HG03571 (cell line): ENCODE measurements around the gene VAV3.

ENCODE experiments used
- ATAC-seq: cut with Tn5 transposase; IDR thresholded peaks from one replicate; pipeline ENCODE4 v1.9.1; 2021; ENCODE audit not compliant: unreplicated experiment

The VAV3 gene

DNA sequence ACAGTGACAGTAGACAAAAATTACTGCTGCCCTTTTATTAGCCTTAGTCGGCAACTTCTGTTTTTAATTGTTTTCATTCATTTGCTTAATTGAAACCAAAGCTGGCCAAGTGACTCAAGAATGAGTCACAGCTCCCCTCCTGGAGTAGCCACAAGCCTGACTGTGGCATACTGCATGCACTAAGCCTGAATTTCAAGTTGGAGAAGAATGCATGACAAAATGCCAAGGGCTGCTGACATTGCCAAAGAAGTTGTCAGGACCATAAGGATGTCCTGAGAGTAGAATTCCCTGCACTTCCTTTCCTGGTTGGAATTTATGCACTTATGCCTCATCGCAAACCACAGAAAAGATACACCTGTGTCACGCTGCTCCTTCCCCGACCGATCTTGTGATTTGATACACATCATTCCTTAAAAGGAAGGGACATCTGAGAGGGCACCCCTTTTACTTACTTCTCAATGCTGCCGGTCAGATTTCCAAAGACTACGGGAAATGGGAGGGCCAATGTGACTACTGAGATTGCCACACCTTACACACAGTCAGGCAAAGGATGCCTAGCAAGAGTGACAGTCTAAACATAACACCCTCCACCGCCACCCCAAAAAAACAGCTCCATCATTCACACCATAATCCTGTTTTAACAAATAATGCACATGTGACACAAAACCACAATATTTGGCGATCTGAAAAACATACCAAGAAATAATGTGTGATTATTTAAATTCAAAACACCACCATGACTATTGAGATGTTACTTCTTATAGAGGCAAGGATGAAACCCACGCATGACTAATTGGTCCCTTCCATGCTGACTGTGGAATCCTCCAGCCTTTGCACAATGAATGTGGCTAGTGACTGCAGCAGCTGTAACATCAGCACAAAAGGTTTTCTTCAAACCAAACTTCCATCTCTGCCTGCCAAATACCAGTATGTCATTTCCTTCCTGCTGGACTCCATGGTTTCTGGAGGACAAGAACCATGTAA is 28.2 kb downstream of the VAV3 start:
- peak; percentile 28 for ATAC-seq

DNA sequence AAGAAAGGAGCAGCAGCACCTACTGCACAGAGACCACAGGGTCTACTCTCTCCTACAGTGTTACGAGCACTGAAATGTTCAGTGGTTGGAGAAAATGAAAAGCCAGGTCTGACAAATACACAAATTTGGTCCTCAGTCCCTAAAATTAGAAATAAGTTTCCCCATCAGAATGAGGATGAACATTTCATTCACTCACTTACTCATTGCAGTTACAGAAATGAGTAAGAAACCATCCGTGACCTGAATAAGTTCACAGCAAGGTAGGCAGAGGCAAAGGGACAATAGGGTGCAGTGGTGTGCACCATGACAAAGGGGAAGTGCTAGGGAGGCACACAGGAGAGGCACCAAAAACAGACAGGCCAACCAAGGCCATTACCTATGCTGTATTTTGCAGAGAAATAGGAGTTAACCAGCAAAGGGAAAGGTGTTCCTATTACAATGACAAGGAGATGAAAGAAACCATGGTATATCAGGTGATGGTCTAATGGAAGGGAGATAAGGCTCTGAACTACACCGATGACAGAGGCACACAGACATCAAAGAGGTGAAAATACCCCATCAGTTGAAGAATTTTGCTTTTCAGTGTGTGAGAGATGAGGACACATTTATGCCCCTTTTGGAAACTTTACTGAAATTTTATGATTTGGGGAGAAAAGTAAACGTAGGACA is 29.4 kb downstream of the VAV3 start:
- ATAC-seq: peak; percentile 86

DNA sequence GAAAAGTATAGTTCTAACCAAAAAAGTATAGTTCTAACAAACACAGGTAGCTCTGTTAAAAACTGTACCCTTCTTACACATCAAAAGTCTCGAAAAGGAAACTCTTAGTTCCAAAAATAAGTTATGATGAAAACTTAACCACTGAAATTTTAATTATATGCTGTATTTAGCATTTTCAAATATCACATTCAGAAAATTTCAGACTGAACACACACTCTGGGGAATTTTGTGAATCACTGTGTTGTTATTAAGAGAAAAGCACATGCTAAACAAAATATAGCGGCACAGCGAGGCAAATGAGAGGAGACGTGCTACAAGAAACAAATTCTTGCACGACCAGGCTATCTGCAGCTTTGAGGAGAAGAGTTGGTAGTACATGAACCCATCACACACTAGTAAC is 30.4 kb downstream of the VAV3 start:
- peak; percentile 29 for ATAC-seq

DNA sequence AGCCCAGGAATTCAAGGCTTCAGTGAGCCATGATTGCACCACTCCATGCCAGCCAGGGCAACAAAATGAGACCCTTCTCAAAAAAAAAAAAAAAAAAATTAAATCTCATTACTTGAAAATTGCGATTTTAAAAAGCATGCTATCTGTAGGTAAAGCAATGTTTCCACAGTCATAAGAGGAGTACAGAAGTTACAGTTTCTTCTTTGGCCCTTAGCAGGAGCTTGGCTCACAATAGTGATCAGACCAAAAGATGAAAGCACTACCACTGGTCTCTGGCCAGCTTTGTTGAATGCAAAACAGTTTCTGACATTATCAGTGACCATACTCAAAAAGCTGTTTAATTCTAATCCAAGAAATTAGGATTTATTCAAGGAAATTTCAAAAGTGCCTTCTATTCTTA is 31.2 kb downstream of the VAV3 start:
- ATAC-seq: no peak

DNA sequence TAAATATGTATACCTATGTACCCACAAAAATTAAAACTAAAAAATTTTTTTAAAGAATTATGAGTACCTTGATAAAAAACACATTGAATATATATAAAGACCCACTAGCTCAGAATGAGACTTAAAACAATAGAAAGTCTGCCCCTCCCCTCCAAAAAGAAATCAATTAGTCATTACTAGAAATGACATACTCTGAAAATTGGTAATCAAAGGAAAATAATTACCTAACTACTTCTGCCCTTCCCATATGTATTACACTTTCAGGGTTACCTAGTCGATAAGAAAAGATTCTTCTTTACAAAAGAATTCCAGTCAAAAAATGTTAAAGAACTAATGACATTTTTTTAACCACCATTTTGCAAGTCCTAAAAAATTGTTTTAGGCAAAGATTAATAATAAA is 34.7 kb downstream of the VAV3 start:
- no peak for ATAC-seq

DNA sequence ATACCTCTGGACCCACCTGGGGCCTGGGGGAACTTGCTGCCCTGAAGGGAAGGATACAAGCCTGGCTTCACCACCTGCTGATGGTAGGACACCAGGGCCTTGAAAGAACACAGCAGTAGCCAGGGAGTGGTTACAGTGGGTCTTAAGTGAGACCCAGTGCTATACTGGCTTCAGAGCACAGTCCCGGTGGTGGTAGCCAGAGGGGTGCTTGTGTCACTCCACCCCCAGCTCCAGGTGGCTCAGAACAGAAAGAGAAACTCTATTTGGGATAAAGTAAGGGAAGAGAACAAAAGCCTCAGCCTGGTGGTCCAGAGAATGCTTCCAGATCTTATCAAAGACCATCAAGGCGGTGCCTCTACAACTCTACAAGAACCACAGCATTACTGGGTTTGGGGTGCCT is 37.2 kb downstream of the VAV3 start:
- ATAC-seq: no peak

DNA sequence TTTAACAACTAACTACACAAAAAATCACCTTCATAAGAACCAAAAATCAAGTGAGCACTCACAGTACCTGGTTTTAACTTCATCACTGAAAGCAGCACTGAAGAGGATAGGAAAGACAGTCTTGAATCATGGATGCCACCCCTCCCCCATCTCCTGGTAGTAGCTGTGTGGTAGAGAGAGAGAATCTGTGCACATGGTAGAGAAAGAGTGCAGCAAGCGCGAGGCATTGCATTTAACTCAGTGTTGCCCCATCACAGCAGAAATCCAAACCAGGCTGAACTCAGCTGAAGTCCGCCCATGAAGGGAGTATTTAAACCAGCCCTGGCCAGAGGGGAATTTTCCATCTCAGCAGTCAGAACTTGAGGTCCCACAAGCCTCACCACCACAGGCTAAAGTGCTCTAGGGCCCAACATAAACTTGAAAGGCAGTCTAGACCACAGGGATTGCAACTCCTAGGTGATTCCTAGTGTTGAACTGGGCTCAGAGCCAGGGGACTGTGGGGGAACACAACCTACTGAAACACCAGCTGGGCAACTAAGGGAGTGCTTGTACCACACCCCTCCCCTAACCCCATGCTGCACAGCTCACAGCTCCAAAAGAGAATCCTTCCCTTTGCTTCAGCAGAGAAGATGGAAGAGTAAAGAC is 38.4 kb downstream of the VAV3 start:
- no peak for ATAC-seq

DNA sequence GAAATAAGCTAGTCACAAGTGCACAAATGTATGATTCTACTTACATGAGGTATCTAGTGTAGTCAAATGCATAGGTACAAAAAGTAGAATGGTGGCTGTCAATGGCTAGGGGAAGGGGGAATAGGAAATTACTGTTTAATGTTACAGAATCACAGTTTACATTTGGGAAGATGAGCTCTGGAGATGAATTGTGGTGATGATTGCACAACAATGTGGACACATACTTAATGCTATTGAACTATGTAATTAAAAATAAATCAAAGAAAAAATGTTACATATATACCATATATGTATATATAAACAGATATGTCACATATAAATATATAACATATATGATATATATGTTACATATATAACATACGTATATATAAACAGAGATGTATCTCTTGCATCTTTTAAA is 39.4 kb downstream of the VAV3 start:
- ATAC-seq: no peak

DNA sequence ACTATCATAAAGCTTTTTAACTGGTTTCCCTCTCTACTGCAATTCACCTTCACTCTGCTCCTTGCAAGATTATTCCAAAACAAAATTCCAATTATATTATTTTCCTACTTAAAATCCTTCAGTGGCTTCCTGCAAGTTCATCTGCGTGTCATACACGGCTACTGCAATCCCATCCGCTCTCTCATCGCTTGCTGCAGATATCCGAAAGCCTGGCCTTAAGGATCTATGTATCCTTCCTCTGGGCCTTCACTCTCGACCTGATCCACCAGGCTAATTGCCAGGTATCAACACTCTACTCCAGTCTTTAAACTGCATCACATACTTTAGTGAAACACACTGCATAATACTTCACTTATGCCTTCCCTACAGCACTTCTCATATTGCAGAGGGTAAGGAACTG is 44.0 kb downstream of the VAV3 start:
- ATAC-seq: no peak

DNA sequence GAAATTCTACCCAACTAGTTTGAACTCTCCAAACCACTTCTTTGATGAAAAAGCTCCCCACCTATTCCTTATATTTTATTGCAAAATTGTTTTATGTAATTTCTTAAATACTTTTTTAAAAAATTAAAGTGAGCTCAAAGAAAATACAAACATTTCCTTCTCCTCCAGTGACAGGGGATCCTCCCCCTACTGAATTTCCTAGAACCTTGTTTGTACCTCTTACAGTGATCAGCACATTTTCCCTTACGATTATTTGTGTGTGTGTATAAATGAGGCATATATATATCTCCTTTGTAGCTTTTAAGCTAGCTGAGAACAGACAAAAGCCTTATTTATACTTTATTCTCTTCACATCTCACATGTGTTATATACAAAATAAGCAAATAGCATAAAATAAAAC is 44.4 kb downstream of the VAV3 start:
- ATAC-seq: no peak

DNA sequence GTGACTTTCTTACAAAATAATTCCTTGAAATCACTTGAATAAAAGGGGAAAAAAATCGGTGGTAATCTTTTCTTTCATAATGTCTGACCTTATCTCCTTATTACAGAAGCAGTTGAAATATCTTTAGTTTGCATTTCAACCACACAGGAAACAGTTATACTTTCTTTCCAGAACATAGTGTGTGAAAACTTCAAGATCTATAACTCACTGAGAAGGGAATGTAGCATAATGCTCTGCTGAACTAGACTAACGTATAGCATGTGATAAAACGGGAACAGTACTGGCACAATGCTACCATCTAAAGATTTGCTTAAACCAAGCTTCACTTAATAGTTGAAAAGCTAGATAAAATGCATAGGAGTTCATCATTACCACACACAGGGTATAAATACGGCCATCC is 45.0 kb downstream of the VAV3 start:
- ATAC-seq: no peak

DNA sequence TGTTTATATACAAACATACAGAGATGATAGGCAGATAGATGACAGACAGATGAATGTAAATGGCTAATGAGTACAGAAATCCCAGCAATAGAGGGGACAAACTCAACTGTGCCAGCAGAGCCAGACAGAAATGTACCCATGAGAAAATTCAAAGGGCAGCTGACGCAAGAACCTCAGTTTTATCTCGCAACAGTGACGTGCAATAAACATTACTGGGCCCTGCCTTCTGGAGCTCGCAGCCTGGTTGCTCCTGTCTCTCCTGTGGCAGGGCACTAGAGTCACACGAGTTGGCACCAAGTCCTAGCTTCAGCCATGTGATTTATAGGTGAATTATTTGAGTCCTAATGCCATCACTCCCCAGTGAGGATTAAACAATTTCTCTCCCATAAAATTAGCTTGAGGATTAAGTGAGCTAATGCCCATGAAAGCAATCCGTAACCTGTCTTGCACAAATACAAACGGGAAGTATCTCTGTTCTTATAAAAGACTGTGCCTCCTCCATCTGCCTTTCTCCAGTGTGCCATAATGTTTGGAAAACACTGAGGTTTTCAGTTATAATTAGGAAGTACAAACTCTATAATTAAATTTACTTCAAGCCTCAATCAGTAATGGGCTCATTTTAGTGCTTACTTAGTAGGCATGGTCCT is 50.7 kb downstream of the VAV3 start:
- ATAC-seq: no peak

DNA sequence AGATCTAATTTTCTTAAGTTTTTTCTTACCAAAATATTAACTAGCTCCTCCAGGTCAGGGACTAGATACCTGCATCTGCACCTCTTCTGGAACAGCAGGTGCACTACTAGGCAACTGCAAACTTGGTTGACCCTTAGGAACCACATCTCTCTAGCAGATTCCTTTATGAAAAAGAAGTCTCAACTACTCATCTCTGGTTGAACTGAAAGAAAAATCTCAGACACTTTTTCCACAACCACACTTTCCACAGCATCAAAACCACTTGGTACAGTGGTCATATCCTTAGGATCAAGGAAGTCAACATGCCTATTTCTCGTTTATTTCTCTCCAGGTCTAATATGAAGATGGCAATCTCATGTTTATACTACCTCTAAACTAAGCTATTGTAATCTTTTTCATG is 52.3 kb downstream of the VAV3 start:
- ATAC-seq: no peak

DNA sequence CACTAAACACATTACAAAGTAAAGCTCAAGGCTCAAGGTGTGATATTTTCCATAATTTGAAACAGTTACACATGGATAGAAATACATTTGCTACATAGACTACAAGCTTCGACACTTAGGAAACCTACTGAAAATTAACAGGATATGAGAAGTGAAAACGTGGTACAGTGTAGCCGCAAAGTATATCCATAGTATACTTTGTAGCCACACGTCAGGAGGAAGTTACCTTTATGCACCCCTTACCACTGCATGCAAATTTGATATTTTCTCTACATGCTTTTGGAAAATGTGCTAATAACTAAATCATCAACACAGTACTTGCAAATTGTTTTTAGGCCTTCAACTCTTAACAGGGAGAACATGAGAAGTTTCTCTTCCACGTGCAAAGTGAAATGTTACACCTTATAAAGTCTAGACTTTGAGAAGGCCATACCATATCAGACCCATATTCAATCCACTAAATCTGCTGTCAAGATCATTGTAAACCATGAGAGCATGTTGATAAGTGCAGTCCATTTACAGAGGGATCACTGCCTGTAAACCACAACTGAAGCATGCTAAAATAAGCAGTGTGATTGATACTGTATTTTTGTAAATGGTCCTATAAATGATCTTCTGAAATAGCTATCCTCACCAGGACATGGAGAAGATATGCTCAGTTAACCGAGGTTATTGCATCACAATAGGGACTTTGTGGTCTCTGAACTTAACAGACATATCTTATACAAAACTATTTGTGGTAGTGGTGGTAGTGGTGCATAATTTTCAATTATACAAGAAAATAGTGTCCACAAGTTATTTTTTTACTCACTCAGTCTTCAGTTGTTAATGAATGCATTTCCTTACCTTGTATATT is 64.7 kb downstream of the VAV3 start:
- ATAC-seq: no peak

DNA sequence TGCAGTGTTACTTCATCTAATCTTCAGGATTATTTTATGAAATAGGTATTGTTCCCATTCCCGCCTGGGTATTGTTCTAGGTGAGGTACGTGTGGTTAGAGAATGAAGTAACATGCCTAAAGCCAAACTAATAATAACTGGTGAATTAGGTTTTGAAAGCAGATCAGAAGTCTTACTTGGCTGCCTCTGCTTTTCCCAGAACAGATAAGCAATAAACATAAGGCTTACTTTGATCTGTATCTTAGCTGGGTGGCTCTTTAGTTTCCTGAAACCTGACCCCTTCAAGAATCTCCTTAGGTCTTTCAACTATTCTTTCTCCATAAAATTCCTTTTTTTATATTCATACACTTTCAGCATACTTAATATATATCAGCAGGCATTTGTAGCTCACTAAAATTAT is 65.3 kb downstream of the VAV3 start:
- no peak for ATAC-seq

DNA sequence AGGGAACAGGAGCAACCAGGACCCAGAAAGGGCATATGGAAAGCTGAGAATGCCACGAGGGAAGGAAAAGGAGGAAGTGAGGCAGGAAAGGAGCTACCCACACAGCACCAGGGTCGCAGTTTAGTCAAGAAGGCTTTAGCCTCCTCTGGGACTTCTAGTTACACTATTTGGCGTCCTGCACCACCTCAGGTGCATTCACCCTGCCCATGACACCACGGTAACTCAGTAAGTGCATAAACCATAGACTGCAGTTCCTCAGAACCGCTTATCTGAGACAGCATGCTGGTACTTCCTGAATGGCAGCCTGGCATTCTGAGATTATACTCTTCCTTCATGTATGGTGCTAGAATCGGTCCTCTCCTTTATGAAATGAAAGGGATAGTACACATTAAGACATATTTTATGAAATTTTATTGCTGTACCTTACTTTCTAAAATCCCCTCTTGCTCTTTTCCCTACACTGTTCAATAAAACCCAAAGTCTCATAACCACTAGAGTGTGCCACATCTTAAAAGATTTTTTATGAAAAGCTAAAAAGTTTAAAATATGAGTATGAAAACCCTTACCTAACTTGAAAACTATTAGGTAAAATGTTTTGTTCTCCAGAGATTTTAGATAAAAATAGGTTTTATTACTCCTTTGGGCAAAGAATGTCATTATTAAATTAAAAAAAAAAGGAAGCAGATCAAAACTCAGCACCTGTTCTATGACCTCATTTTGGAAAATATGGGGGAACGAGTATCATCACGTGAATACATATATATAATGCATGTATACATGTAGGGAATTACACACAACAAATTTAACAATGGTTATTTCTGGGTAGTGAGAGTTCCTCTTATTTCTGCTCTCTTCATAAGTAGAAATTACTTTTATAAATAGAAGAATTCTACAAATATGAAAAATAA is 67.3 kb downstream of the VAV3 start:
- ATAC-seq: no peak

DNA sequence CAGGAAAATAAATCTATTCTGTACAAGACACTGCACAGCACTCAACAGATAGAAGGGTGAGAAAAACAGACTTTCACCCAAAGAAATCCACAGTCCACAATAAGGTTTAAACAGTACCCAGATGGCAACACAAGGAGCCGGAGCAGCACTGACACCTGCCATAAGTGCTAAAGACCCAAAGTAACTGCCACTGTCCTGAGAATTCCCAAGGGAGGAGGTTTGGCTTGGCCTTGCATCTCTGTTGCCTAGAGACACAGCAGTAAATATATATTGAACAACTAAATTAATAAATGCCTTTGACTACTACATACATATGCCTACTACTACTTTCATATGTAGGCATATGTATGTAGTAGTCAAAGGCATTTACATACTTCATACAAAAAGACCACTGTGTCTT is 68.0 kb downstream of the VAV3 start:
- no peak for ATAC-seq

DNA sequence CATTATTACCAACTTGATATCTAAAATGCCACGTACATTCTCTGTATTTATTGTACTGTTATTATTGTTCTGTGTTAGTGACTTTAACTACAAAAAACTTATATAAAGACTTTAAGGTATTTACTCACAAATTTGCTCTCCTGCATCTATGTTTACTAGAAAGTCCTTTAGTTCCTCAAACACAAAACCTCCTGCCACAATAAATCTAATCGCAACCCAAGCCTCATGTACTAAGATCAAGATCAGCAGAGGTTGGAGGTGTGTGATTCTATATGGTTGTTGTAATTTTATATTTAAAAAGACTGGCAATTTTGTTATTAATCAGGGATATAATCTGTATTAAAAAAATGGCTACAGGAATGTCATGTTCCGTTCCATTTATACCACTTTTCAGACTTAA is 68.6 kb downstream of the VAV3 start:
- ATAC-seq: no peak

DNA sequence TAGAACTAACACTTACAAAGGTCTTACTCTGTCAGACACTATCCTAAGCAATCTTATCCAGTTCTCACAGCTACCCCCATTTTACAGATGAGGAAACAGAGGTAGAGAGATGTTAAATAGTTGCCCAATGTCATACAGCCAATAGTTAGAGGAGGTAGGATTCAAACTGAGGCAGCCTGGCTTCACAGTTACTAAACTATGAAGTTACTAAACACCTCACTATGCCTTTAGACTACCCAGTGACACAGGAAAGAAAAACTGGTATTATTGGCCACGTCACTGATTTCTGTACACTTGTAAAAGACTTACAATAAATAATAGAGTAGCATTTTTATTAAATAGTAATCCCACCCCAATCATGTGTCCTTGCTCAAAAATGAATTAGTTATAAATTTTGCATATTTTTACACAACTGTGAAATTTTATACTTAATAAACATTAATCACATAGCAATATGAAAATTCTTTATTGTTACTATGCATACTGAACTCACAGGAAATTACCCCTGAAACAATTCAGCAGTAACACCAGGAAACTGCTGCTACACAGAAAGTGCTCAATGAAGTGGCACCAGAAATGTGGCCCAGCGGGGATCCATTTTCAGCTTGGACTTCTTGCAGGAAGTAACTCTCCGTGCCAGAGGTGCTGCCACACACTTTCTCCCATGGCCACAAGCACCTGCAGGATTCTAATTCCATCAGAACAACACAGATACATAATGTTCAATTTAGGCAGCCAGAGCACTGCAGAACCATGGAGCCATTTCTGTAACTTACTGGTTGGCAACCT is 69.4 kb downstream of the VAV3 start:
- ATAC-seq: no peak
